HG02588 (cell line): Measurements from ENCODE around the gene CFAP99.
"Not testable (repeated sequence)": the region's sequence is repeated elsewhere in the genome, so short reads cannot be mapped to it uniquely, and the experiment has no call there.

ENCODE experiments used
- ATAC-seq: cut with Tn5 transposase; IDR thresholded peaks from one replicate; pipeline ENCODE4 v1.9.1; 2021; ENCODE audit warnings: mild to moderate bottlenecking, moderate library complexity; ENCODE audit not compliant: unreplicated experiment

The CFAP99 gene

DNA sequence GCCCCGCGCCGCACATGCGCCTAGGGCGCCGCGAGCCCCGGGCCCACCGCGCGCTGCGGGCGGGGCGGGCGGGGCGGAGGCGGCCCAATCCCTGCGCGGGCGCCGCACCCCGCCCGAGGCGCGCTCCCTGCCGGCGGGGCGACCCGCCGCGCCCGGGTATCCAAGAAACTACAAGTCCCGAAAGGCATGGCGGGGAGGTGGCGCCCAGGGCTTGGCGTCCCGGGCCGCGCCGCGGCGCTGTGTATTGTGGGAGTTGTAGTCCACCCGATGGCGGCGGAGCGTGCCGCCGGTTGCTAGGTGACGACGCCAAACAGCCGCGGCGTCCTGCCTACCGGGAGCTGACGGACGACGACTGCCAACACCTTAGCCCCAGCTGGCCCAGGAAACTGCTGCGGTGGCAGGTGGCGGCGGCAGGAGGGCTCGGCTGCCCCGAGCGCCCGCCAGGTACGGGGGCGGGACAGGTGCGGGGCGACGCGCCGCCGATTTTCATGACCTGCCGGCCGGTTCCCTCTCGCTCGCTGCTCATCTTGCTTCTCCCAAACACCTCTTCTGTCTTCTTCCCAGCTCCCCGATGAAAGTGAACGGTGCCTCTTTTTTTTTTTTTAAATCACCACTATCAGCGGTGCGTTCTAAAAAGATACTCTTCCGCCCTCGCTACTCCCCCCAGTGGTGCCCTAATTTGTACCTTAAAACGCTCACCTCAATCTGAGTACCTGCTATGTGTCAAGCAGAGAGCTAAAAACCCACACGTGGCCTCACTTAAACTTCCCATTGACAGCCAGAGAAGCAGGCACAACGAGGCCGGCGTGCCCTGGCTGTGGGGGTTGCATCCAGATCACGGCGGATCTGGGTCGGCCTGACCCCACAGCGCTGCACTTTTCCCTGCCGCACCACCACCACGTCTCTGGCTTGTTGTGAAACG lies at the start of gene CFAP99:
TSS of gene CFAP99 (plus strand) at position 306 of the 922 bp plus-strand sequence.
- ATAC-seq = peak; percentile 88

- no peak for ATAC-seq
Observed at GRCh38 chr4:2370597-2371320, 48.0 kb upstream of the CFAP99 start.

- no peak for ATAC-seq
Observed at GRCh38 chr4:2371765-2372487, 46.8 kb upstream of the CFAP99 start.

- no peak for ATAC-seq
Observed at GRCh38 chr4:2372488-2373030, 46.2 kb upstream of the CFAP99 start.

DNA sequence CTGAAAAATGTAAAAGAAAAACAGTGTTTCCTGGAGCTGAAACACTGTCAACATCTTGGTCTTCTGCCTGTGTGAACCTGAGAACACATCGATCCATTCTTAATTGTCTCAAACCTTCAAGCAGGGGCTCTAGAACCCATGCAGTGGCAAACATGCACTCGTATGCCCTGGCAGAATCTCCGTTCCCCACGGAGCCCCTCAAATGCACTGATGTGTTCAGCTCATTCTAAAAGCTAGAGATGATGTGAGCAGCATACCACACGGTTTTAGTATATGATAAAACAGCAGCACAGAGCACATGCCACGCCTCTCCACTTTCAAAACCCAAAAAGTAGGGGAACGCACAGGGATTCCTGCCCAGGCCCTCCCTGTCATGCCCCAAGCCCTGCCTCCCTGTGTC lies 45.2 kb upstream of the CFAP99 start:
- no peak for ATAC-seq

GRCh38 chr4:2375427-2375826 lies 43.3 kb upstream of the CFAP99 start:
- ATAC-seq = no peak

DNA sequence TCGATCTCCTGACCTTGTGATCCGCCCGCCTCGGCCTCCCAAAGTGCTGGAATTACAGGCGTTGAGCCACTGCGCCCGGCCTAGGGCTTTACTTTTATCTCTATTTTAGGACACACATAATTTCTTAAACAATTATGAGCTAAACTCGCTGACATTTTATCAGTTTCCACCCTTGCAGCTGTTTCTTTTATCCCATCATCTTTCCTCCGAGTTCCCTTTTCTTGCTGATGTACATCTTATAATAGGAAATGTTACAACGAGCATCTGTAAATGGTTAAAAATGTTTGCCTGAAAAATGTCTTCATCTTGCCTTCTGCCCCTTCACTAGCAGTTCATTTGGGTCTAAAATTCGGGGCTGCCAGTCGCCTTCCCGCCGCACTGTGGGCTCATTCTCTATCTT lies 41.5 kb upstream of the CFAP99 start:
- no peak for ATAC-seq

DNA sequence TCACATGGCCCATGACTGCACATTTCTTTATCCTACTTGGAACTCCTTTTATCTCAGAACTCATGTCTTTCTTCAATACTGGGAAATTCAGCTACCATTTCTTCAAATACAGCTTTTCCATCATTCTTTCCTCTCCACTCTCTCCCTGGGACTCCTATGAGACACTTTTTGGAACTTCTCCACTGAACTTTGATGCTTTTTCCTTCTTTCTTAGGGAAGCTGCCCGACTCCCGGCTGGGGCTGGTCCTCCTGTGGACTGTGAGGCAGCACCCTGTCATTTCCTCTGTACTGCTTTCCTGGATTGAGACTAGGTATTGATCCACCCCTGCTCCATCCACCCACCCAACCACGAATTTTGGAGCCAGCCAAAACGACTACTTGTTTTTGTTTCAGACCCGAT lies 40.4 kb upstream of the CFAP99 start:
- ATAC-seq = no peak

DNA sequence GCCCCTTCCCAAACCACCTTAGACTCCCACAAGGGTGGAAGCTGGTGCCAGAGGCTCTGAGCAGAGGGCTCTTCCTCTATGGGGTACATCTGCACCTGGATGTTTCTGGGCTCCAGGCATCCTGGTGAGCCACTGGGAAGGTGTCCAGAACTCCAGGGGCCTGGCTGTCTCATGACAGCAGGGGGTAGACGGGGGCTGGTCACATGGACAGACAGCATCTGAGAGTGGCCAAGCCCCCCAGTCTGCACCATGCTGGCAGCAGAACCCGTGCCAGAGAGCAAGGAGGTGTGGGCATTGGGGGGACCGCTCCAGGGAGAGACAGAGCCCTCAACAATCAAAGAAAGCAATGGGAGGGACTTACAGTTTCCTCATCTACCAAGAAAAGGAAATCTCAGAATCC lies 39.9 kb upstream of the CFAP99 start:
- ATAC-seq = no peak

GRCh38 chr4:2380589-2380988 lies 38.2 kb upstream of the CFAP99 start:
- not testable (repeated sequence) for ATAC-seq

DNA sequence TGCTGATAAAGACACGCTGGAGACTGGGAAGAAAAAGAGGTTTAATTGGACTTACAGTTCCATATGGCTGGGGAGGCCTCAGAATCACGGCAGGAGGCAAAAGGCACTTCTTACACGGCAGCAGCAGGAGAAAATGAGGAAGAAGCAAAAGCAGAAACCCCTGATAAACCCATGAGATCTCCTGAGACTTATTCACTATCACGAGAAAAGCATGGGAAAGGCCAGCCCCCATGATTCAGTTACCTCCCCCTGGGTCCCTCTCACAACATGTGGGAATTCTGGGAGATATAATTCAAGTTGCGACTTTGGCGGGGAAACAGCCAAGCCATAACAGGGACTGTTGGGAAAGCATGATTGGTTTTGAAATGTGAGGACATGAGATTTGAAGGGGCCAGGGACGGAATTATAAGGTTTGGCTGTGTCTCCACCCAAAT lies 36.0 kb upstream of the CFAP99 start:
- ATAC-seq = not testable (repeated sequence)

DNA sequence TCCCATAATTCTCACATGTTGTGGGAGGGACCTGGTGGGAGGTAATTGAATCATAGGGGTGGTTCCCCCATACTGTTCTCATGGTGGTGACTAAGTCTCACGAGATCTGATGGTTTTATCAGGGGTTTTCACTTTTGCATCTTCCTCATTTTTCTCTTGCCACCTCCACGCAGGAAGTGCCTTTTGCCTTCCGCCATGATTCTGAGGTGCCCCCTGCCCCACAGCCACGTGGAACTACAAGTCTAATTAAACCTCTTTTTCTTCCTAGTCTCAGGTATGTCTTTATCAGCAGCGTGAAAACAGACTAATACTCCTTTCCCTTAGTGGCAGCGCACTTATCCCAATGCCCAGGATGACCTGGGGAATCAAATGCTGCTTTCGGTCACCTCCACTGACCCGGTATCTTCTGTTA lies 35.5 kb upstream of the CFAP99 start:
- ATAC-seq = not testable (repeated sequence)

DNA sequence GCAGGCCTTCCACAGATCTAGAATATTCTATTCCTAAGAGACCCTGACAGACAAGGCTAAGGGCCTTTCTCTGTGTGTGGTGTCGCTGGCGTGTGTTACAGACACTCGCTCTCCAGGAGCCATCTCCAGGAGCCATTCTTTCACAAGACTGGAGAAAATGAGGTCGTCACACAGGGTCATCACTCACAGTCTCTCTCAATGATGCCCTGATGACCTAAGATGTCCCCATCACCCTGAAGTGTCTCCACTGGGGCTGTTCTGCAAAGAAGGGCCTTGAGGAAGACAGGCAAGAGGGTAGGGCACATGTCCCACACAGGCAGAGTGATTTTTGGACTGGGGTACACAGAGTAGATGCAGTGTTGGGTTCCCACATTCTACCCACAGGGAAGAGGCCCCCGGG lies 35.0 kb upstream of the CFAP99 start:
- no peak for ATAC-seq

- no peak for ATAC-seq
Observed at GRCh38 chr4:2384245-2384644, 34.5 kb upstream of the CFAP99 start.

- ATAC-seq = no peak
Observed at GRCh38 chr4:2385516-2385915, 33.2 kb upstream of the CFAP99 start.

DNA sequence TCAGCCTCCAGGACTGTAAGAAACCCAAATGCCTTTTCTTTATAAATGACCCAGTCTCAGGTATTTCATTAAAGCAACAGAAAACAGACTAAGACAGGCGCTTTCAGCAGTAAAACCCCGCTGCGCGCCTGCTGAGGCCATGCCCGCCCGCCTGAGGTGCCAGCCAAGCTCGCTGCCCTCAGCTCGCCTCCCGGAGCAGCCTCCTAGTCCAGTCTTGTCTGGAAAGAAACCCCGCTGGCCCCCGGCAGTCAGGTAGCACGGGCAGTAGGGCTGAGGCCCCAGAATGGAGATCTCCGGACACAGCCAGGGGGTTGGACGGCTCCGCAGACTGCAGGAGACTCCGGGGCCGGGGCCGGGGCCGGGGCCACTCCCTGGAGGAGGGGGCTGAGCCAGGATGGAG lies 32.0 kb upstream of the CFAP99 start:
- ATAC-seq = no peak

GRCh38 chr4:2387218-2387617 lies 31.5 kb upstream of the CFAP99 start:
- no peak for ATAC-seq

- no peak for ATAC-seq
Observed at GRCh38 chr4:2387829-2388228, 30.9 kb upstream of the CFAP99 start.

GRCh38 chr4:2388429-2389182 lies 30.1 kb upstream of the CFAP99 start:
- ATAC-seq = no peak

GRCh38 chr4:2389691-2390090 lies 29.1 kb upstream of the CFAP99 start:
- ATAC-seq = no peak
